Thyroid gland (tissue), 4 donors: Measurements from ENCODE around the gene PTRH1.

Source experiments
- CTCF ChIP-seq, 6 experiments: fragments of 200-600 bp in 3 of 6; fragments of 450-650 bp in 3 of 6; sonication (generic) in 3 of 6; IDR thresholded peaks; one replicate each; pipeline ENCODE4 v1.5.1; 2016 to 2019; ENCODE audit warnings: antibody characterized with exemption in 6 of 6, mild to moderate bottlenecking in 2 of 6, inconsistent platforms in 1 of 6, moderate library complexity in 1 of 6
- POLR2A ChIP-seq, 2 donors: fragments of 450-650 bp; IDR thresholded peaks; one replicate each; pipeline ENCODE4 v1.6.1; 2017; ENCODE audit warnings: antibody characterized with exemption in 2 of 2, mild to moderate bottlenecking in 2 of 2, moderate library complexity in 1 of 2

DNA sequence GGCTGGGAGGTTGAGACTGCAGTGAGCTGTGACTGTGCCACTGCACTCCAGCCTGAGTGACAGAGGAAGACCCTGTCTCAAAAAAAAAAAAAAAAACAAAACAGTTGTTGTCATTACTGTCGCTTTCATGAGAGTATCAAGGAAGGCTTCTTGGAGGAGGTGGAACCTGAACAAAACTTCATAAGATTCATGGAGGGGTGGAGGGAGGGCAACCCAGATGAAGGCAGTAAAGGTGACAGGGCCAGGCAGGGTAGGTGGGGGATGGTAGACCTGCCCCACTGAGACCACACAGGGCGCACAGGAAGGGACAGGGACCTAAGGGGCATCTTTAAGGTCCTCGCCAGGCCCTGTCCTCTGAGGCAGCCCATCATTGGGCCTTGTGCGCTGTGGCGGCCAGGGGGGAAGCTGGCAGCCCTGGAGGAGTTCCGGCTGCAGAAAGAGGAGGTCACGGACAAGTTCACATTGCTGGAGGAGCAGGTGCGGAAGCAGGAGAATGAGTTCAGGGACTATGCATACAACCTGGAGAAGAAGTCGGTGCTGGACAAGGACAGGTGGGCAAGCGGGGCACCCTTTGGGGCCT, 5.2 kb downstream of the PTRH1 start:
- TF ChIP-seq CTCF (IDR thresholded peaks at IDR 0.05) (no peak), POLR2A (IDR thresholded peaks at IDR 0.05) (no peak)
